Breast epithelium (tissue), 4 donors: ENCODE data around the gene ROCK2. TPM values are rescaled to one million over a fixed set of nuclear protein-coding genes. Genes with fewer than 3 reads are reported as not detected.

Experiments used
- DNase-seq, 2 donors: peaks; one replicate each; pipeline ENCODE4 v3.0.0-alpha.2; 2019; ENCODE audit warnings: low spot score in 2 of 2
- H3K27ac ChIP-seq, 2 donors: fragments of 200-600 bp; sonication (generic) in 1 of 2; one replicate each; pipeline ENCODE4 v1.5.1; 2016 to 2019; ENCODE audit warnings: mild to moderate bottlenecking in 1 of 2
- H3K27me3 ChIP-seq, 2 donors: fragments of 200-600 bp; sonication (generic) in 1 of 2; one replicate each; pipeline versions ENCODE4 v1.5.1 to v1.6.0; 2017 to 2019; ENCODE audit warnings: control low read depth in 1 of 2, mild to moderate bottlenecking in 1 of 2
- H3K36me3 ChIP-seq: fragments of 200-600 bp; one replicate; pipeline ENCODE4 v1.5.1; 2019
- H3K4me1 ChIP-seq, 2 donors: fragments of 200-600 bp; sonication (generic); one replicate each; pipeline ENCODE4 v1.5.1; 2016 to 2019; ENCODE audit warnings: control low read depth in 1 of 2
- H3K4me3 ChIP-seq, 3 donors: fragments of 200-600 bp; sonication (generic); 1 replicate in 2 of 3; 2 replicates in 1 of 3; pipeline ENCODE4 v1.5.1; 2016 to 2019; ENCODE audit warnings: mild to moderate bottlenecking in 3 of 3, moderate library complexity in 2 of 3
- H3K9me3 ChIP-seq, 2 donors: fragments of 200-600 bp; sonication (generic) in 1 of 2; one replicate each; pipeline ENCODE4 v1.5.1; 2016 to 2019; ENCODE audit warnings: control low read depth in 1 of 2
- CTCF ChIP-seq, 3 donors: fragments of 450-650 bp; IDR thresholded peaks; one replicate each; pipeline ENCODE4 v1.5.1; 2016 to 2017; ENCODE audit warnings: antibody characterized with exemption in 3 of 3, mild to moderate bottlenecking in 3 of 3, moderate library complexity in 3 of 3
- POLR2A ChIP-seq: fragments of 450-650 bp; IDR thresholded peaks from one replicate; pipeline ENCODE4 v1.6.1; 2016; ENCODE audit warnings: antibody characterized with exemption, mild to moderate bottlenecking, moderate library complexity
- POLR2AphosphoS5 ChIP-seq, 3 donors: sonication (generic); formaldehyde crosslinking; IDR thresholded peaks; one replicate each; pipeline ENCODE4 v1.6.1; 2017; ENCODE audit warnings: antibody characterized with exemption in 3 of 3
- intact Hi-C: fragments of 100-400 bp; cut with DNase I; formaldehyde crosslinking; loops from one replicate; pipeline ENCODE4 v1.15.1; 2023; ENCODE audit warnings: low total_unique reads
- total RNA-seq, 3 donors: library from RNA; depleted of rRNA; stranded (reverse); fragments of >200 nt; gene quantifications; one replicate each; pipeline ENCODE4 v1.1.0, GENCODE V29; 2016

The ROCK2 gene
- total RNA-seq, 3 donors from 2014 or later = 87.1 to 181 (median 103) TPM

GRCh38 chr2:11385847-11386246, 41.4 kb upstream of the ROCK2 start:
- no peak for DNase-seq
- Histone ChIP-seq H3K27me3 (no peaks in the 10 kb centered on the region), H3K4me1 (no peaks in the 10 kb centered on the region), H3K36me3 (no peaks in the 10 kb centered on the region), H3K9me3 (no peaks in the 10 kb centered on the region), H3K27ac (no peak overlapping the region), H3K4me3 (no peak overlapping the region)
- no peak for TF ChIP-seq POLR2AphosphoS5 (IDR thresholded peaks at IDR 0.05)
- no peak for TF ChIP-seq POLR2A
- TF ChIP-seq CTCF (IDR thresholded peaks at IDR 0.05) = no peak
- intact Hi-C loops = no loop called here

- intact Hi-C loops = no loop called here
- H3K4me3 ChIP-seq = no peak overlapping the region
- H3K36me3 ChIP-seq = no peaks in the 10 kb centered on the region
- no peaks in the 10 kb centered on the region for H3K9me3 ChIP-seq
- H3K4me1 ChIP-seq = no peaks in the 10 kb centered on the region
- TF ChIP-seq CTCF (IDR thresholded peaks at IDR 0.05) (no peak), POLR2AphosphoS5 (IDR thresholded peaks at IDR 0.05) (no peak), POLR2A (no peak)
- no peak overlapping the region for H3K27ac ChIP-seq
- no peak for DNase-seq
- no peaks in the 10 kb centered on the region for H3K27me3 ChIP-seq
Measured at GRCh38 chr2:11385216-11385615, 40.8 kb upstream of the ROCK2 start.

- H3K36me3 ChIP-seq = no peaks in the 10 kb centered on the region
- no peaks in the 10 kb centered on the region for H3K27me3 ChIP-seq
- no peaks in the 10 kb centered on the region for H3K9me3 ChIP-seq
- intact Hi-C loops = no loop called here
- H3K4me3 ChIP-seq = no peak overlapping the region
- peaks cover 0 to 8% of the 10 kb centered on the region in 2 donors for H3K4me1 ChIP-seq
- H3K27ac ChIP-seq = peak overlapping the region in 1 of 2 donors; percentile 52
- DNase-seq = peak in 1 of 2 donors; percentile 80
- TF ChIP-seq CTCF (IDR thresholded peaks at IDR 0.05) (no peak), POLR2AphosphoS5 (IDR thresholded peaks at IDR 0.05) (peak in 1 of 3 donors; percentile 42)
Measured at GRCh38 chr2:11379558-11379957, 35.1 kb upstream of the ROCK2 start.

- no peak overlapping the region for H3K4me3 ChIP-seq
Measured at GRCh38 chr2:11377928-11378545, 33.6 kb upstream of the ROCK2 start.

More at GRCh38 chr2:11377928-11378545, 33.6 kb upstream of the ROCK2 start:
- H3K9me3 ChIP-seq = no peaks in the 10 kb centered on the region
- TF ChIP-seq POLR2AphosphoS5 (IDR thresholded peaks at IDR 0.05) = no peak
- TF ChIP-seq POLR2A = no peak
- TF ChIP-seq CTCF (IDR thresholded peaks at IDR 0.05) = no peak
- H3K27me3 ChIP-seq = no peaks in the 10 kb centered on the region
- H3K27ac ChIP-seq = peak overlapping the region in 1 of 2 donors; percentile 52
- intact Hi-C loops = no loop called here
- peaks cover 0 to 8% of the 10 kb centered on the region in 2 donors for H3K4me1 ChIP-seq
- DNase-seq = no peak
- no peaks in the 10 kb centered on the region for H3K36me3 ChIP-seq
